HCT116 (cell line): ENCODE data around the gene HDDC3. TPM values are rescaled to one million over a fixed set of nuclear protein-coding genes. Genes with fewer than 3 reads are reported as not detected.

Experiments used
- ATAC-seq: fragments of 200-7000 bp; cut with Tn5 transposase; 2 replicates; pipeline ENCODE4 v1.9.1; 2020; ENCODE audit warnings: mild to moderate bottlenecking, moderate library complexity
- BruUV-seq: library from RNA; stranded (reverse); fragments of 400-500 nt; replicated peaks from 2 replicates; lab custom pipeline; 2021; lab: Mats Ljungman, UMichigan
- CTCF ChIA-PET: fragments of 300-600 bp; sonication (Branson Sonifier 250); formaldehyde crosslinking; loops from one replicate; lab custom pipeline; 2021; ENCODE audit warnings: antibody characterized with exemption; lab: Charles Lee
- POLR2A ChIA-PET: fragments of 300-600, 350-600 bp; sonication (Branson Sonifier 250); formaldehyde crosslinking; loops from one replicate; lab custom pipeline; 2021; ENCODE audit warnings: antibody characterized with exemption; lab: Charles Lee
- RAD21 ChIA-PET, 2 experiments: fragments of 300-600 bp; sonication (Branson Sonifier 250); formaldehyde crosslinking; loops; one replicate each; lab custom pipeline; 2023; ENCODE audit warnings: low total read pairs in 2 of 2; ENCODE audit not compliant: uncharacterized antibody in 2 of 2, unreplicated experiment in 2 of 2, low non-redundant PET in 1 of 2; lab: Charles Lee
- DNase-seq: peaks from one replicate; pipeline ENCODE4 v3.0.0-alpha.2; 2010; ENCODE audit warnings: low read depth, low spot score
- H2AFZ ChIP-seq: fragments of 200-600 bp; shearing (Covaris generic), sonication (generic); 2 replicates; pipeline ENCODE4 v1.6.1; 2017; ENCODE audit warnings: low read depth, mixed run types, mixed read lengths, antibody characterized with exemption, low read length; ENCODE audit not compliant: poor library complexity, severe bottlenecking
- H3K27ac ChIP-seq: 2 replicates; pipeline ENCODE4 v1.5.1; 2012; ENCODE audit warnings: low read depth, low read length
- H3K27me3 ChIP-seq: fragments of 200-600 bp; sonication (generic); 2 replicates; pipeline ENCODE4 v1.6.1; 2016; ENCODE audit warnings: mixed run types, low read length, mixed read lengths; ENCODE audit not compliant: insufficient read depth
- H3K36me3 ChIP-seq, 2 experiments: fragments of 200-500 bp in 1 of 2; fragments of 200-600 bp in 1 of 2; sonication (Bioruptor generic) in 1 of 2; sonication (generic) in 1 of 2; 2 replicates each; pipeline versions ENCODE4 v1.5.1 to v1.6.1; 2014 to 2016; ENCODE audit warnings: low read length in 2 of 2, inconsistent platforms in 1 of 2, mixed read lengths in 1 of 2, mixed run types in 1 of 2; ENCODE audit not compliant: insufficient read depth in 2 of 2, control insufficient read depth in 1 of 2
- H3K4me1 ChIP-seq, 2 experiments: fragments of 200-600 bp in 1 of 2; sonication (generic) in 1 of 2; 2 replicates each; pipeline versions ENCODE4 v1.5.1 to v1.6.1; 2012 to 2017; ENCODE audit warnings: low read length in 2 of 2, inconsistent platforms in 1 of 2, mild to moderate bottlenecking in 1 of 2, mixed read lengths in 1 of 2, mixed run types in 1 of 2, moderate library complexity in 1 of 2; ENCODE audit not compliant: insufficient read depth in 2 of 2, control insufficient read depth in 1 of 2
- H3K4me2 ChIP-seq: fragments of 200-600 bp; sonication (generic); 2 replicates; pipeline ENCODE4 v1.6.1; 2017; ENCODE audit warnings: mixed run types, low read length, mixed read lengths
- H3K4me3 ChIP-seq, 2 experiments: fragments of 200-600 bp in 1 of 2; sonication (generic) in 1 of 2; replicated peaks in 1 of 2; 2 replicates each; pipeline ENCODE4 v1.5.1; 2011 to 2016; ENCODE audit warnings: low read length in 2 of 2, control low read depth in 1 of 2, low read depth in 1 of 2, mild to moderate bottlenecking in 1 of 2, mixed read lengths in 1 of 2, mixed run types in 1 of 2
- H3K79me2 ChIP-seq: fragments of 200-600 bp; sonication (generic); 2 replicates; pipeline ENCODE4 v1.6.1; 2017; ENCODE audit warnings: mild to moderate bottlenecking, mixed run types, low read length, moderate library complexity, mixed read lengths; ENCODE audit not compliant: insufficient read depth
- H3K9ac ChIP-seq: fragments of 200-600 bp; sonication (generic); 2 replicates; pipeline ENCODE4 v1.6.1; 2016; ENCODE audit warnings: low read length, mixed read lengths
- H3K9me2 ChIP-seq: fragments of 200-600 bp; sonication (generic), shearing (Covaris generic); 2 replicates; pipeline ENCODE4 v1.6.1; 2017; ENCODE audit warnings: mixed run types, mild to moderate bottlenecking, moderate library complexity; ENCODE audit not compliant: insufficient read depth
- H3K9me3 ChIP-seq, 2 experiments: fragments of 200-500 bp in 1 of 2; fragments of 200-600 bp in 1 of 2; sonication (Bioruptor generic) in 1 of 2; sonication (generic) in 1 of 2; 2 replicates each; pipeline ENCODE4 v1.6.1; 2014 to 2017; ENCODE audit warnings: low read length in 2 of 2, mixed read lengths in 2 of 2, inconsistent platforms in 1 of 2, low read depth in 1 of 2, mild to moderate bottlenecking in 1 of 2, mixed run types in 1 of 2, moderate library complexity in 1 of 2; ENCODE audit not compliant: control insufficient read depth in 1 of 2, insufficient read depth in 1 of 2
- H4K20me1 ChIP-seq: fragments of 200-600 bp; sonication (generic), shearing (Covaris generic); 2 replicates; pipeline ENCODE4 v1.6.1; 2017; ENCODE audit warnings: mixed run types, mild to moderate bottlenecking, moderate library complexity; ENCODE audit not compliant: insufficient read depth
- CBX3 ChIP-seq: IDR thresholded peaks from 2 replicates; pipeline ENCODE4 v1.6.1; 2012; ENCODE audit warnings: low read depth
- EGR1 ChIP-seq: IDR thresholded peaks from 2 replicates; pipeline ENCODE4 v1.6.1; 2012; ENCODE audit warnings: low read depth
- POLR2AphosphoS5 ChIP-seq: IDR thresholded peaks from 2 replicates; pipeline ENCODE4 v1.6.1; 2011; ENCODE audit warnings: mild to moderate bottlenecking, low read depth, low read length, moderate library complexity
- RAD21 ChIP-seq: IDR thresholded peaks from 2 replicates; pipeline ENCODE4 v1.6.1; 2012; ENCODE audit warnings: low read depth, mild to moderate bottlenecking
- SIN3A ChIP-seq: IDR thresholded peaks from 2 replicates; pipeline ENCODE4 v1.6.1; 2012; ENCODE audit warnings: low read depth
- SP1 ChIP-seq: IDR thresholded peaks from 2 replicates; pipeline ENCODE4 v1.6.1; 2012; ENCODE audit warnings: low read depth
- TCF7L2 ChIP-seq: IDR thresholded peaks from 2 replicates; pipeline ENCODE4 v1.7.0; 2011; ENCODE audit warnings: borderline replicate concordance, inconsistent platforms; ENCODE audit not compliant: insufficient read depth, insufficient read length; ENCODE audit errors: extremely low read depth
- YY1 ChIP-seq: IDR thresholded peaks from 2 replicates; pipeline ENCODE4 v1.6.1; 2011; ENCODE audit warnings: low read length, low read depth, moderate library complexity, mild to moderate bottlenecking; ENCODE audit not compliant: insufficient replicate concordance; ENCODE audit errors: extremely low read depth
- intact Hi-C: fragments of 100-400 bp; cut with micrococcal nuclease; formaldehyde crosslinking; loops from 2 replicates; pipeline ENCODE4 v1.10.0; 2022
- total RNA-seq: library from RNA; stranded (reverse); gene quantifications from one replicate; pipeline ENCODE4 v1.2.1, GENCODE V29; 2021; ENCODE audit not compliant: unreplicated experiment
- TF ChIP-seq, protein P1 (sequence below): IDR thresholded peaks from 2 replicates; pipeline ENCODE4 v1.6.1; 2012

The HDDC3 gene
- total RNA-seq, 1 experiment from 2014 or later, result 20.4 TPM

DNA sequence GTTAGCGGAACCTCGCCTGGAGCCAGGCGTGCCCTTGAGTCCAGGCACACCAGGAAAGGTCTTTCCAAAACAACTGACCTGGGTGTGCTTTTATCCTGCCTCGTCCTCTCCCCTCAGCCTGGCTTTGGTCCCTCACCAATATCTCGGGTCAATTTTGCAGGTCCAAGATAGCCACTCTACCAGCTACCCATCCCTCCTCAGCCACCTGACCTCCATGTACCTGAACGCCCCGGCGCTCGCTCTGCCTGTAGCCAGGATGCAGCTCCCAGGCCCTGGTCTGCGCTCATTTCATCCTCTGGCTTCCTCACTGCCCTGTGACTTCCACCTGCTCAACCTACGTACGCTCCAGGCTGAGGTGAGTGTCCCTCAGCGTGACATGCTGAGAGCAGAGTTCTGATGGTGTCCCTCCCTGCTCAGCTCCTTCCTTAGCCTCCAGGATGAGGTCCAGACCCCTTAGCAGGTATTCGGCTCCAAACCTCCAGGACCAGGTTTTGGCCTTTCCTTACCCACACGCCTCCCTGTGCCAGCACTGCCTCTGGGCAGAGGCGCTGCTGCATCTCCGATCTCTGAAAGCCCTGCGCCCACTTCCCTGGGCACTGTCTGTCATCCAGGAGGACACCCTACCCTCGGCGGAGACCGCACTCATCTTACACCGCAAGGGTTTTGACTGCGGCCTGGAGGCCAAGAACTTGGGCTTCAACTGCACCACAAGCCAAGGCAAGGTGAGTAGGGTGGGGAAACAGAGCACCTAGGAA lies 14.1 kb downstream of the HDDC3 start:
- ChIA-PET CTCF (no interaction called here), POLR2A (no interaction called here)

DNA sequence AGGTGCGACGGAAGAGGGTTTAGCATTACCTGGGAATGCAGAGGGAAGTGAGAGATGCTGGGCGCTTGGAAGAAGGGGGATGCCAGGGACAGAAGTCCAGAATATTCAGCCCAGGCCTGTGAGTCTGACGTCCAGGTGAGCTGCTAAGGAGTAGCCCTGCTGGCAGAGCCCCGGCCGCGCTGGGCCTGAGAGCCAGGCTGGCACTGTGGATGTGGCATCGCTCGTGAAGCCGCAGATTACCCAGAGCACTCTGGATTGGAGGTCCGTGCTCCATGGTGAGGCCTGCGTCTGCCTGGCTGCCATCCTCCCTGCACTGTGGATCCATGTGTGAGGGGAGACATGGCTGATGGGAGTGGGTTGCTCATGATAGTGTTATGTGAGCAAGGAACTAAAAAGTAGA lies 14.8 kb downstream of the HDDC3 start:
- Histone ChIP-seq H3K4me3 (no peak overlapping the region), H3K4me1 (no peaks in the 10 kb centered on the region)
- intact Hi-C loops, result no loop called here

More for the DNA sequence above, 14.1 kb downstream of the HDDC3 start:
- no peak overlapping the region for H2AFZ ChIP-seq
- no peaks in the 10 kb centered on the region for H3K4me1 ChIP-seq
- DNase-seq, result no peak
- no peak overlapping the region for H3K9ac ChIP-seq
- BruUV-seq, result no TSS peak
- no peaks in the 10 kb centered on the region for H3K9me2 ChIP-seq
- H3K36me3 ChIP-seq, result peaks cover 2 to 4% of the 10 kb centered on the region in 2 experiments; a peak in 3 of 4 replicates
- H3K9me3 ChIP-seq, result no peaks in the 10 kb centered on the region
- H3K27me3 ChIP-seq, result no peaks in the 10 kb centered on the region
- RAD21 ChIA-PET, result no interaction called here
- no peak for ATAC-seq
- intact Hi-C loops, result no loop called here
- no peak for TF ChIP-seq POLR2AphosphoS5
- no peak for TF ChIP-seq CBX3
- no peak for TF ChIP-seq EGR1
- no peak for TF ChIP-seq SIN3A
- H3K79me2 ChIP-seq, result no peaks in the 10 kb centered on the region
- H3K4me2 ChIP-seq, result no peak overlapping the region
- no peaks in the 10 kb centered on the region for H4K20me1 ChIP-seq
- no peak overlapping the region for H3K27ac ChIP-seq
- H3K4me3 ChIP-seq, result no peak overlapping the region

More for the DNA sequence above, 14.8 kb downstream of the HDDC3 start:
- ATAC-seq (no peak), DNase-seq (no peak)
- Histone ChIP-seq H3K9ac (no peak overlapping the region), H2AFZ (no peak overlapping the region), H4K20me1 (no peaks in the 10 kb centered on the region), H3K9me2 (no peaks in the 10 kb centered on the region), H3K4me2 (no peak overlapping the region), H3K27me3 (no peaks in the 10 kb centered on the region), H3K36me3 (peaks cover 2 to 4% of the 10 kb centered on the region in 2 experiments; a peak in 3 of 4 replicates), H3K9me3 (no peaks in the 10 kb centered on the region), H3K79me2 (no peaks in the 10 kb centered on the region), H3K27ac (no peak overlapping the region)
- BruUV-seq, result no TSS peak
- RAD21 ChIA-PET, result no interaction called here
- CTCF ChIA-PET, result no interaction called here
- POLR2A ChIA-PET, result no interaction called here
- TF ChIP-seq YY1 (no peak), TCF7L2 (no peak), RAD21 (no peak), SP1 (no peak)
- TF ChIP-seq, protein P1, sequence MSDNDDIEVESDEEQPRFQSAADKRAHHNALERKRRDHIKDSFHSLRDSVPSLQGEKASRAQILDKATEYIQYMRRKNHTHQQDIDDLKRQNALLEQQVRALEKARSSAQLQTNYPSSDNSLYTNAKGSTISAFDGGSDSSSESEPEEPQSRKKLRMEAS, result no peak
